Germinal center (tissue), 1 donor: Measurements from ENCODE around the gene MYO1D.
"Not testable (repeated sequence)": the region's sequence is repeated elsewhere in the genome, so short reads cannot be mapped to it uniquely, and the experiment has no call there.

Experiments used
- DNase-seq: peaks from one replicate; pipeline ENCODE4 v3.0.0; 2012; ENCODE audit warnings: mixed read lengths, low spot score

MYO1D gene

DNA sequence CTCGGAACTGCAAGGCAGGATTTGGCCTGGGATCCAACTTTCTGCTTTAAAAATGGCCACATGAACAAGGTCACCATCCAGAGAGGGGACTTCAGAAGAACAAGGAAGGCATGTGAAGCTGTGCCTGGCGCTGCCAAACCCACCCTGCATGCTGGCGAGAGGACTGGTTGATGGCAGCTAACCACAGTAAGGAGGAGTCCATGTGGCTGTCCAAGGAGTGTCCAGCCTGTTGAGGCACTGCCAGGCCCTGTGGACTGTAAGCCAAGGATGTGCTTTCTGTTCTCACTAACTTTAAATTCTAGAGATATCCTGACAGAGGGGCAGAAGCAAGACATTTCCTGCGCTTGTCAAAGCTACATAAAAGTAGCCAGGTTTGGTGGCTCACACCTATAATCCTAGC, 349.8 kb downstream of the MYO1D start:
- DNase-seq, result no peak

DNA sequence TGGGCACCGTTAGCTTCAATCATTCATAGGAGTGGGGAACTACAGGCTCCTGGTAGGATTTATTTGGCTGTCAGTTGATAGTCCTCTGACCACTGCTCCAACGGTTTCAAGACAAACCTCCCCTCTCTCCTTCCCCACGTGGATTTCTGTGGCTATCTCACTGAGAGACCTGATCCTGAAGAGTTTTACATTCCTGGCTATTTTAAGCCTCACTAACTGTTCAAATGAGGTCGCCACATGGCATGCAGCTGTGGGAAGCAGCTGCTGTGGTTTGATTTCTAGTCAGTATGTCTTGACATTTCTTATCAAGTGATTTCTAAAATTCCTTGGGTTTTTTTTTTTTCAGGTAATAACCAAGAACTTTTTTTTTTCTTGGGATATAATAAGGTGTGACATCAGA, 351.8 kb downstream of the MYO1D start:
- DNase-seq, result no peak

DNA sequence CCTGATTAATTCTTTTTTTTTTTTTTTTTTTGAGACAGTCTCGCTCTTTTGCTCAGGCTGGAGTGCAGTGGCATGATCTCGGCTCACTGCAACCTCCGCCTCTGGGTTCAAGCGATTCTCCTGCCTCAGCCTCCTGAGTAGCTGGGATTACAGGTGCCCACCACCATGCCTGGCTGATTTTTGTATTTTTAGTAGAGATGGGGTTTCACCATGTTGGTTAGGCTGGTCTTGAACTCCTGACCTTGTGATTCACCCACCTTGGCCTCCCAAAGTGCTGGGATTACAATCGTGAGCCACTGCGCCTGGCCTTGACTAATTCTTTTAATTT, 352.4 kb downstream of the MYO1D start:
- not testable (repeated sequence) for DNase-seq

GRCh38 chr17:32523827-32524552, 352.9 kb downstream of the MYO1D start:
- DNase-seq, result peak; percentile 67

DNA sequence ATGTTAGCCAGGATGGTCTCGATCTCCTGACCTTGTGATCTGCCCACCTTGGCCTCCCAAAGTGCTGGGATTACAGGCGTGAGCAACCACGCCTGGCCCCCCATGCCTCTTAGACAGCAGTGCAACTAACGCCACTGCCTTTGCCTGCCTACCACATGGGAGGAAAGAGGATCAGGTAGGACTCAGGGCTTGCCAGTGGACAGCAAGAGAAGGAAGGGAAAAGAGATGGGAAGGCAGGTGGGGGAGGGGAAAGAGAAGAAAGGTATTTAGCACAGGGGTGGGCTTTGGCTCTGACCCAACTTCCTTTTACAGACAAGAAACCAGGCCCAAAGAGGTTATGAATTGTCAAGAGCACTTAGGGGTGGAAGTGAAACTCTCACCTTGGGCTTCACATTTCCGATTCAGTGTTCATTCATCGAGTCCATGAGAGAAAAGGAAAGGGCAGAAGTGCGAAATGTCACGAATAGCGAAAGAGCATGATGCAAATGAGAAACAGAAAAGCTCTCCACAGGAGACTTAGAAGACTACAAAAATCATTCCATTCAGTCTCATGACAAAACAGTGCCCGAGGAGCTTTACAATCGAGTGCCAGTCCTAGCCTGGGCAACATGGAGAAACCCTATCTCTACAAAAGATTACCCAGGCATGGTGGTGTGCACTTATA, 353.8 kb downstream of the MYO1D start:
- DNase-seq, result peak; percentile 76

GRCh38 chr17:32520737-32521404, 356.1 kb downstream of the MYO1D start:
- no peak for DNase-seq

- peak; percentile 42 for DNase-seq
Observed at GRCh38 chr17:32520104-32520701, 356.7 kb downstream of the MYO1D start.

GRCh38 chr17:32519228-32520103, 357.5 kb downstream of the MYO1D start:
- peak; percentile 55 for DNase-seq

- no peak for DNase-seq
Observed at GRCh38 chr17:32518646-32519227, 358.2 kb downstream of the MYO1D start.

- DNase-seq, result no peak
Observed at GRCh38 chr17:32517982-32518381, 358.9 kb downstream of the MYO1D start.

GRCh38 chr17:32516940-32517701, 359.8 kb downstream of the MYO1D start:
- DNase-seq, result no peak

GRCh38 chr17:32516450-32516849, 360.5 kb downstream of the MYO1D start:
- no peak for DNase-seq

GRCh38 chr17:32515677-32516383, 361.1 kb downstream of the MYO1D start:
- no peak for DNase-seq

GRCh38 chr17:32514606-32515005, 362.3 kb downstream of the MYO1D start:
- DNase-seq, result no peak

DNA sequence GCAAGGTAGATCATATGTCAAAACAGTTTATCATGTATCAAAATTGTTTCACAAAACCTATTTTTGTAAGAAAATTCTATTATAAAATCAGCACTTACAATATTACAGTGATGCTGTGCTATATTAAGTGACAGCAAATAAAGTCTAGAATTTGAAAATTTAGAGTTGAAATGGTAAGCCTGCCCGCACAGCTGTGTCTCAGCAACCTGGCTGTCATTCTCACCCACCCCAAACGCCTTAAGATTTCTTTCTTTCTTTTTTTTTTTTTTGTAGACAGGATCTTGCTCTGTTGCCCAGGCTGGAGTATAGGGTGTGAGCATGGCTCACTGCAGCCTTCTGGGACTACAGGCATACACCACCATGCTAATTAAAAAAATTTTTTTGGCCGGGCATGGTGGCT, 363.3 kb downstream of the MYO1D start:
- DNase-seq, result no peak

- no peak for DNase-seq
Observed at GRCh38 chr17:32512328-32512727, 364.6 kb downstream of the MYO1D start.

- no peak for DNase-seq
Observed at GRCh38 chr17:32510466-32510865, 366.5 kb downstream of the MYO1D start.

DNA sequence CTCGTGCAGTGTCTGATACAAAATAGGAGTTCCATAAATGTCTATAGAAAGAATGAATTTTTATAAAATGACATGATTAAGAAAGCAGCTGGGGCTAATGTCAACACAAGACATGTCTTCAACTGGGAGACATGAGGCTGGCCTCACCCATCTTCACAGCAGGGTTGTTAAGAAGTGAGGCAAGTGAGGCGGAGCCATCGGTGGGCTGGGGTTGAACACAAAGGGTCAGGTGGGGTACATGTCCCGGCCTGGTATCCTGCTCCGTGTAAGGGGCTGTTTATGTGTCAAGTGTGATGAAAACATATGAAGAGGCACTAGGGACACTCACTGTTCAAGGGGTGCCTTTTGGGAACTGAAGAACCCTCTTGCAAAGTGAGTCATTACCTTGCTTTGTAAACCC, 368.0 kb downstream of the MYO1D start:
- no peak for DNase-seq

- DNase-seq, result no peak
Observed at GRCh38 chr17:32504166-32504990, 372.5 kb downstream of the MYO1D start.
